ENCODE results near the gene KCTD3.

The KCTD3 gene

DNA sequence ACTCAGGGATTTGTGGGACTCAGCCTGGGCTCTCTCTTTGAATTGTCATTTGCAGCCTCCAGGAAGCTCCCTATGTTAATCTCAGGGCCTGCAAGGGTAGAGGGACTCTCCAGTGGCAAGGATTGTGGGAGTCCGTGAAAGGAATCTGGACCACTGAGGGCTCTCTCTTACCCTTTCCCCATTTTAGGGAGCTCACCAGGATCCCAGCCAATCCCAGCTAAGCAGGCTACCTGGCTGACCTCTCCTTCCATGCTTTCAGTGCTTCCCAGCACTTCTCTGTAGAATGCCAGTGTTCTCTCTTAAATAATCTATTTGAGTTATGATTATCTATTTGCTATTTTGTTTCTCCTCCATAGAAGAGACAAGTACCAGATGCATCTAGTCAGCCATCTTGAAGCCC, 9.6 kb upstream of the KCTD3 start:
- no peak for DNase-seq (ENCODE audit: low read depth)

DNA sequence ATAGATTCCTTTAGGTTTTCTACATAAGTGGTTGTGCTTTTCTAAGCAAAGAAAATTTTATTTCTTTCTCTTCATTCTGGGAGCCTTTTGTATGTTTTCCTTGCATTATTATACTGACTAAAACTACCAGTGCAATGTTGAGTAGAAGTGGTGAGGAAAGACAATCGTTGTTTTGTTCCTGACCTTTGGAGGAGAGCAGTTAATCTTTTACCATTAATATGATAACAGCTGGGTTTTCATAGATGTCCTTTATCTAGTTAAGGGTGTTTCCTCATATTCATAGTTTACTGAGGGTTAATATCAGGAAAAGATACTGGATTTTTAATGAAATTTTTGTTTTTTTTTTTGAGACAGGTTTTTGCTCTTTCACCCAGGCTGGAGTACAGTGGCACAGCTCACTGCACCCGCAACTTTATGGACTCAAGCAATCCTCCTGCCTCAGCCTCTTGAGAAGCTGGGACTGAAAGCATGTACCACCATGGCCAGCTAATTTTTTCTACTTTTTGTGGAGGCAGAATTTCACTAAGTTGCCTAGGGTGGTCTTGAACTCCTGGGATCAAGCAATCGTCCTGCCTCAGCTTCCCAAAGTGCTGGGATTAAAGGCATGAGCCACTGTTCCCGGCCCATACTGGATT, 9.0 kb upstream of the KCTD3 start:
- DNase-seq (ENCODE audit: low read depth) = no peak

DNA sequence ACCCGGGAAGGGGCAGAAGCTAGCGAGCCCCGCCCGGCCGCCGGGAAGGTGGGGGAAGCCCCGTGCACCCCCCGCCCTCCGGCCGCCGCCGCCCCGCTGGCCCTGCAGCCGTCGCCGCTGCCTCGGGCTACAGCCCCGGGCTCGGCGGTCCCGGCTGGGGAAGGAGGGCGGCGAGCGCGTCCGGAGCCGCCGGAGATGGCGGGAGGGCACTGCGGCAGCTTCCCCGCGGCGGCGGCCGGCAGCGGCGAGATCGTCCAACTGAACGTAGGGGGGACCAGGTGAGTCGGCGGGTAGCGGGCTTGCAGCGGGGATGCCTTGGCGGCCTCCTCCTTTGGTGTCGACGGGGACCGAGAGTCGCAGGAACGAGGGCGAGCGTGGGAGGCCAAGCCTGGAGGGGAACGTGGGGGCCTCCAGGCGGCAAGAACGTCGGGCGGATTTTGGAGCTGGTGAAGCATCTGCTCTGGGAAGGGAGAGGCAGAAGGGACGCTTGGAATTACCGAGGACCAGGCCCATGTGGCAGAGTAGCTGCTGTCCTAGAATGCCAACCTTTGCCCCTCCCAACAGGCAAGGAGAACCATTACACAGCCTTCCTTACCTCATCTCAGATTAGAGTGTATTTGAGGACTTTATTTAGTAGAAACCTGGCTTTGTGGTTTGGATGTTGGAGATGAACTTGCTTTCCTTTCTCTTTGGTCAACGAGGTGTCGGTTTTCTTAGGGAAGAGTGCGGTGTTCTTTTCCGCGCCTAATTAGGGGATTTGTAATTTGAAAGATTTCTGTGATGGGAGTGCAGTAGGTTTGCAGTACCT, 591 bp downstream of the KCTD3 start:
- DNase-seq (ENCODE audit: low read depth) = peak; percentile 29

DNA sequence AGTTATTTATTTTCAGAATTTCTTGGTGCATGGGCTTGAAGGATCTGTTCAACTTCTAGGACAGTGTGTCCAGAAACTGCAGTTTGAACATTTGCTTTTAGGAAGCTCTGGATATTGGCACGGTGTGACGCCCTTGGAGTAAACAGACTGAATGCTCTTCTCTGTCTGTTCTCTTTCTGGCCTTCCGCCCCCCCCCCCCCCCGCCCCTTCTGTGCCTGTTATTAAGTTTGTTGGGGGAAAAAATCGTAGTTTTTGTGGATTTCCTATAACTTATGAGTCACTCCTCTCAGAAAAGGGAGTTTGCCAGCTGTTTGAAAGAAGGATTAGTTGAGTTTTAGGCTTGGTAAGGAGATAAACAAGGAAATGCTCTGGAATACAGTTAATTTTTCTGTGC, 1.2 kb downstream of the KCTD3 start:
- no peak for DNase-seq (ENCODE audit: low read depth)

DNA sequence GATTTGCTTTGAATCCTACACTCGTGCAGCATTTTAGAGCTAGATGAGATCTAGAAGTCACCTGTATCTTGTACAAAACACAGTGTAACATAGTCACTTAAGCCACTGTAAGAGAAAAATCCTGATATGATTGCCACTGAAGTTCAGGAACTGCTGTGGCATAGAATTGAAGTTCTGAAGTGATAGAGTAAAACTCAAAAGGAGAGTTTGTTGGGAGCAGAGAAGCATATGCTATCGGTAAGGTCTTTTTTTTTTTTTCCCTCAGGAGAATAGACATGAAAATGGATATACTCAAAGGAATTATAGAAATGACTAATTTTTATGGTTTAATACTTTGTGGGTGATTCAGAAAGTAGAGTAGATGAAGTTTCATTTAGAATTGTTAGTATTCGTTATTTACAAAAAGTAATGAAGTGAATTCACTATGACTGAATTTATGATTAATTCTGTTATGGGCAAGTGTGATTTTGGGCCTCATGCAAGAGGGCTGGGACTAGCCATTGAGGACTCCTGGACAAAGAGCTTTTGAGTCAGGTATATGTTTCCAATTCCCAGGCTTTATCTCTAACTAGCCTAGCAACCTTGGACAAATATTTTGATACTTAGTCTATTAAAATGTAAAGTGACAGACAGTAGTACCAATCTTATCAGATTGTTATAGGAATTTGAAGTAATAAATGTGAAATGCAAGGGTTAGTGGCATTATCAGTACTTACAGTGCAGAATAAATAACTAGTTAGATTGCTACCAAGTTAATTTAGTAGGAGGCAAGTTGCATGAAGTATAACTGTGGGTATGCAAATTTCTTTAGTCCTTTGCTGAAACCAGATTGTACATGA, 3.1 kb downstream of the KCTD3 start:
- no peak for DNase-seq (ENCODE audit: low read depth)

DNA sequence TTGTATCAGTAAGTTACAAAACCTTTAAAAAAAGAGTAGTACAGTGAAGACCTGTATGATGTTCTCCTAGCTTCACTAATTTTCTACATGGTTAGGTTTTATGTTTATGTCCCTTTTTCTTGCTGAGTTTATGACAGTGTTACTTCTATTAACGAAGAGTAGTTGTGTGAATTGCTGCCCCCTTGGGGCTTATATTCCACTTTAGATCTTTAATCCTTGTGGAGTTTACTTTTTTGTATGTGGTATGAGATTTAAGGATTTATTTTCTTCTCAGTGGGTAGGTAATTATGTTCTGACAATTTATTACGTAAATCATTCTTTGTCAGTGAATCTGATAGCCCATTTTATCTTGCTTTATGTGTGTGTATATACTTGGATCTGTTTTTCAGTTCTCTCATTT, 14.8 kb downstream of the KCTD3 start:
- no peak for DNase-seq (ENCODE audit: low read depth)

DNA sequence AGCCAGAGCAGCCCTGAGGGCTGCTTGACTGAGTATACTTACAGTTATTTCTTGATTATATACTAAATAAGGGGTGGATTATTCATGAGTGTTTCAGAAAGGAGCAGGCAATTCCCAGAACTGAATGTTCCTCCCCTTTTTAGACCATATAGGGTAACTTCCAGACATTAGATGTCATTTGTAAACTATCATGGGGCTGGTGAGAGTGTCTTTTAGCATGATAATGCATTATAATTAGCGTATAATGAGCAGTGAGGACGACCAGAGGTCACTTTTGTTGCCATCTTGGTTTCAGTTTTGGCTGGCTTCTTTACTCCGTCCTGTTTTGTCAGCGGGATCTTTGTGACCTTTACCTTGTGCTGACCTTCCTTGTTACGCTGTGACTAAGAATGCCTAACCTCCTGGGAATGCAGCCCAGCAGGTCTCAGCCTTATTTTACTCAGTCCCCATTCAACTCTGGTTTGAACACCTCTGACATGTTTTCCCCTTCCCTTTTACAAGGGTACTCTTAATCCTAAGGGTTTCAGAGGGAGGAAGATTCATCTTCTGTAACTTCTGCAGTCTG, 16.2 kb downstream of the KCTD3 start:
- DNase-seq (ENCODE audit: low read depth) = no peak

DNA sequence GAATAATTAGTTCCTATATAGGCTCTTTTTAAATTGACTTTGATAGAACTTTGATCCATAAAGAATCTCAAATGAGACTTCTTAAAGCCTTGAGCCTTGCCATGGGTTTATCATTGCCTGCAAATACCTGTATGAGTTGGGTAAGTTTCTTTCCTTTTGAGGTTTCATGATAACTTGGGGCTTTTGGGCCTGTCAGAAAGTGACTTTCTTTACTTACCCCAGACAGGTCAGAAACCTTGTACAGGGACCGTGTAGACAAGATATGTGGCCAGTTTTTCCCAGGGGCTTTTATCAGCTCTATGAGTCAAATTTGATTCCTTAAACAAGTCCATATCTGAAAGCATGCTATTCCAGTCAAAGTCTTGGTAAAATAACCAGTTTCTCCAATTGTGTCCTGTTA, 17.3 kb downstream of the KCTD3 start:
- DNase-seq (ENCODE audit: low read depth) = no peak

DNA sequence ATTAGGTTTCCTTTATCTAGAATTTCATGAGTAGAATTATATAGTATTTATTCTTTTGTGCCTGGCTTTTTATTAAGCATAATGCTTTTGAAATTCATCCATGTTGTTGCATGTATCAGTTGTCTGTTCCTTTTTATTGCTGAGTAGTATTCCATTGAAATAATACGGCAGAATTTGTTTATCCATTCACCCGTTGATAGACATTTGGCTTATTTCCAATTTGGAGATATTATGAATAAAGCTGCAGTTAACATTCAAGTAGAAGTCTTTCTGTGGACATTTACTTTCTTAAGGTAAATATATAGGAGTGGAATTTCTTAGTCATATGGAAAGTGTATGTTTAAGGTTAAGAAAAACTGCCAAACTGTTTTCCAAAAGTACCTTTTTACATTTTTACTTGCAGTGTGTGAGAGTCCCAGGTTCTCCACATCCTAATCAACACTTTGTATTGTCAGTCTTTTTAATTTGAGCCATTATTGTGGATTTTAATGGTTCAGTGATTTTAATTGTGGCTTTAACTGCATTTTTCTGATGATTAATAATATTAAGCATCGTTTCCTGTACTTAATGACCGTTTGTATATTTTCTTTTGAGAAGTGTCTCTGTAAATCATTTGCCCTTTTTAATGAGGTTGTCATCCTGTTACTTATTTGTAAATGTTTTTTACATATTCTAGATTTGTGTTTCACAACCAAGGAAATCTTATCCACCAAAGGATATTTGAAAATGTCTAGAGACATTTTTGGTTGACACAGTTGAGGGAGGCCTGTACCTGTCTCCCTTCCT, 22.7 kb downstream of the KCTD3 start:
- no peak for DNase-seq (ENCODE audit: low read depth)

DNA sequence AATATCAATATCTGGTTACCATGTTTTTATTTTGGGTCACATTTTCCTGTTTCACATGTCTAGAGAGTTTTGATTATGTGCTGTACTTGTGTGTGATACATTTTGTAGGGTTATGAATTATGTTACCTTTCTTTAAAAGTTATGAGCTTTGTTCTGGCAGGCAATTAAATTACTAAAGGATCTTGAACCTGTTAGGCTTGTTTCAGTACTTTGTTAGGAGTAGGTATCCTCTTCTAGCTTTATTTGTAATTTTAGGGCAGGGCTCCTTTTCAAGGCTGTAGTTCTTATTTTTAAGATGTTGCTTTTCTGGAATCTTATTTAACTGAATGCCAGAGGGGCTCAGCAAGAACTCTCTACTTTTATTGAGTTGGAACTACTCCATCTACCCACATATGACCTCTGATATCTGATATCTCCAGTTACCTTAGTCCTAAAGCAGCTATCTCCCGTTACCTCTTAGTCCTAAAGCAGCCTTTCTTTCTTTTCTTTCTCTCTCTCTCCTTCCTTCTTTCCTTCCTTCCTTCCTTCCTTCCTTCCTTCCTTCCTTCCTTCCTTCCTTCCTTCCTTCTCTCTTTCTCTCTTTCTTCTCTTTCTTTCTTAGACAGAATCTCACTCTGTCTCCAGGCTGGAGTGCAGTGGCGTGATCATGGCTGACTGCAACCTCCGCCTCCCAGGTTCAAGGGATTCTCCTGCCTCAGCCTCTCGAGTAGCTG, 23.8 kb downstream of the KCTD3 start:
- DNase-seq (ENCODE audit: low read depth) = no peak

DNA sequence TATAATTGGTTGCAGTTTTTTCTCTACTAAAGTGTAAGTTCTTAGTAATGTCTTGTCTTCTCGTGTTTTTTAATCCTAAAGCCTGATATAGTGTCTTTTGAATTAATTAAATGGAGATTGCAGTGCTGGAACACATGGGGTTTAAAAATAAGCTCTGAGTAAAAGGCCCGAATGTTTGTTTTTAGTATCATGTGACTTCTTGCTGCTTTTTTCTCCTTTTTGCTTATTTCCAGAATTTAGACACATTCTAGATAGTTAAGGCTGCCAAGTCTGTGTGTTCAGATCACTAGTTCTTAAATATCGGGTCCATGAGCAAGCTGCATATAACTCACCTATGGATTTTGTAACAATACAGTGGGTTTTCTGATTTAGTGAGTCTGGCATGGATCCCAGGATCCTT, 27.5 kb downstream of the KCTD3 start:
- DNase-seq (ENCODE audit: low read depth) = no peak

DNA sequence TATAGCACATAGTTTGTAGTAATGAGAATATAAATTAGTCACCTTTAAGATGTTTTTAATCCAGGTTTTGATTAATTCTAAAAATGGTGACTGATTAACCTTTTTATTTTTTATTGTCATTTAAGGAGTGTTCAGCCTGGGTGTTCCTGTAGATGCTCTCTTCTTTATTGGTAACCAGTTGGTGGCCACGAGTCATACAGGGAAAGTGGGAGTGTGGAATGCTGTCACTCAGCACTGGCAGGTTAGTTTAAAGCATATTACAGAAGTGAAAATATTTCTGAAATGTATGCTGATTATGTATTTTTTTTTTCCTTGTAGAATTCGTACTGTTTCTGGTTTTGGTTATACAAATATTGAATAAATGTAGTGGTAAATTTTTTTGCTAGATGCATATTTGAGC, 28.1 kb downstream of the KCTD3 start:
- no peak for DNase-seq (ENCODE audit: low read depth)

DNA sequence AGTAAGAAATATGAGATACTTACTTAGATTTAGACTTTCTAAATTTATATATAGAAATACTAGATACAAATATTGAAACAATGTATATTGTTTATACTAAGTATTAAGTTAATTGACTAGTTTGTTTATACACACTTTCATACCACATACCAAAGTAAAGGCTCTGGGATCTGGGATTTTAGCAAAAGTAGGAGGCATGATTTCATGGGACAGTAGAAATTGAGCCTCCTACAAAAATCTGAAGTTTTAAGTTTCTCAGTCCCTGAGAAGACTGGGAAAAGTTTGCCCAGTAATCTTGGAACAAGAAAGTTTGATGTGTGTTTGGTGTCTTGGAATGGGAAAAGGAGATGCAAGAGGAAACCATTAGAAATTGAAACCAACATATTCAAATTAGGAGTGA, 30.9 kb downstream of the KCTD3 start:
- DNase-seq (ENCODE audit: low read depth) = no peak

DNA sequence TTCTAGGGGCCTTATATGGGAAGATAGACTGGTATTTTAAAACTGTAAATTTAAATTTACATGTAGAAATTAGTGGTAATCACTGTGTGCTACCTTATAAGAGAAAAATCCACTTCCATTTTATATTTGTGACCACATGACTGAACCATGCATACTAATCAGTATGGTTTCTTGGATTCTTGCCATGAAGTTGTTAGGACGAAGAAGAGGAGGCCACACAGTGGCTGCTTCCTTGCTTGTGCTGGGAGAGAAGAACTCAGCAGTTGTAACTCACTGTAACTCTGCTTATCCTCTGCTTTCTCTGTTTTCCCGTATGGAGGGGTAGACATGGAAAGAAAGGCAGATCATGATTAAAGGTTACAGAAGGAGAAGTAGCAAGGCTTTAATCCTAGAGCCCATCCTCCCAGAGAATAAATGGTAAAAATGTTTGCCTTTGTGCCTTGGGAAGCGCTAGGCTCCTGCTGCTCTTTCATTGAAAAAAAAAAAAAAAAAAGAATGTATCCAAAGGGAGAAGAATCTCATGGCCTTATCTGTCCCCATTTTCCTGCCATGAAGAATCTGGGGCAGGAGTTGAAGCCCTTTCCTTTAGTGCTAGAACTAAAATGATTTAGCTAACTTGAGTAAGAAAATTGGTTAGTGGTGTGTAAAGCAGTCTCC, 32.4 kb downstream of the KCTD3 start:
- DNase-seq (ENCODE audit: low read depth) = no peak

DNA sequence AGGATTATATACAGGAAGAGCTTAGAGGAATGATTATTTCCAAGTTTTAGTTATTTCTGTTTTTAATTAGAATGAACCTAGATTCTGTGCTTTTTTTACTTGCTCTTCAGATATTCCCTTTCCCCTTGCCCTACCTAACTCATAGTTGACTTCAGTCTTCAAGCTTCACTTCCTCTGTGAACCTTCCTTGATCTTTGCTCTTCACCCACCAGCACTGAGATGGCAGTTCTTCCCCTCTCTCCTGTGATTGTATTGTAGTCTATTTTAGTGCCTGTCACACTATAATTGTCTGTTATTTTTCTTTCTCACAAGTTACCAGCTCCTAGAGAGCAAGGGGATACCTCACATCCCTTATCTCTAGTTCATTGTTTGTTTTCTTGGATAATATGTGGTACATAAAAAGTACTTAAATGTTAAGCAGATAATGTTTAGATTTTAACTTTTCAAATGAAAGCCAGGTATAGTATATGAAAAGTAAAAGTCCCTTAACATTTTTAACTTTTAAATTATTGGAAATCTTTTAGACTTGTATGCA, 33.2 kb downstream of the KCTD3 start:
- no peak for DNase-seq (ENCODE audit: low read depth)

DNA sequence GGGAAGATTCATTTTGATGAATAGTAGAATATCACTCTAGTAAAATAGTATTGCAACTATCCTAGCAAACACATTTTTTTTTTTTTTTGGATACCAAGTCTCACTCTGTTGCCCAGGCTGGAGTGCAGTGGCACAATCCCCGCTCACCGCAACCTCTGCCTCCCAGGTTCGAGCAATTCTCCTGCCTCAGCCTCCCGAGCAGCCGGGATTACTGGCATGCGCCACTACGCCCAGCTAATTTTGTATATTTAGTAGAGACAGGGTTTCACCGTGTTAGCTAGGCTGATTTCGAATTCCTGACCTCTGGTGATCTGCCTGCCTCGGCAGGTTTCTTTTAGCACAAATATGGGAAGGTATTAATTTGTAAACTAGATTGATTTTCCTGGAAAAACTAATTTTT, 33.8 kb downstream of the KCTD3 start:
- DNase-seq (ENCODE audit: low read depth) = no peak

DNA sequence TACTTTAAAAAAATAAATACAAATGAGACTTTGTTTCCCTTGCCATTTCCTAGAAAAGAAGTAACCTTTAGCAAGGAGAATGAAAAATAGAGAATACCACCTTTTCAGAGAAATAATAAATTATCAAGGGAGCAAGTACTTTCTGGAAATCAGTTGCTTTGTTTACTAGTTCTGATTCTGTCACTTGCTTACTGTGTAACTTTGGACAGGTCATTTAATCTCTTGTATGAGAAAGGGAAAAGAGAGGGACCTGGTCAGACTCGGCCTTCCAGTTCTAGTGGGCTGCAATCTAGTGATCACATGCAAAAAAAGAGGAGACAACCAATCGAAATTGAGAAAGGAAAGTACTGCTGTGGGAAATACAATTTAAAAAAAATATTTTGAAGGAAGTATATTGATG, 34.2 kb downstream of the KCTD3 start:
- no peak for DNase-seq (ENCODE audit: low read depth)

DNA sequence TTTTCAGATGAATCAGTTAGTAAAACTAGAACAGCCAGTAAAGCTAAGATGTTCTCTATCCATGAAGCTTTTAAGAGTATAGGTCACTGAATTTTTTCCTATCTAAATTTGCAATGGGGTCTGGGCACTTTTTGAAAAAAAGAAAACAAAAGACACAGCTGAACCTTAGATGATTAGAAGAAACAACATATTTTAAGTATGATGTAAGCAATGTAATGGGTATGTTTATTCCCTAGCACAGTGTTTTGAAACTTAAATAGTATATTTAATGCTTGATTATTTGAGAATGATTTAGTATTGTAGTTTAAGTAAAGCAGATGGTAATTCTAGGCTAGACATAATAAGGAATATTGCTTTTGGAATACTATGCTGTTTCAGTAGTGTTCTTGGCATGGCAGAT, 36.2 kb downstream of the KCTD3 start:
- DNase-seq (ENCODE audit: low read depth) = no peak

DNA sequence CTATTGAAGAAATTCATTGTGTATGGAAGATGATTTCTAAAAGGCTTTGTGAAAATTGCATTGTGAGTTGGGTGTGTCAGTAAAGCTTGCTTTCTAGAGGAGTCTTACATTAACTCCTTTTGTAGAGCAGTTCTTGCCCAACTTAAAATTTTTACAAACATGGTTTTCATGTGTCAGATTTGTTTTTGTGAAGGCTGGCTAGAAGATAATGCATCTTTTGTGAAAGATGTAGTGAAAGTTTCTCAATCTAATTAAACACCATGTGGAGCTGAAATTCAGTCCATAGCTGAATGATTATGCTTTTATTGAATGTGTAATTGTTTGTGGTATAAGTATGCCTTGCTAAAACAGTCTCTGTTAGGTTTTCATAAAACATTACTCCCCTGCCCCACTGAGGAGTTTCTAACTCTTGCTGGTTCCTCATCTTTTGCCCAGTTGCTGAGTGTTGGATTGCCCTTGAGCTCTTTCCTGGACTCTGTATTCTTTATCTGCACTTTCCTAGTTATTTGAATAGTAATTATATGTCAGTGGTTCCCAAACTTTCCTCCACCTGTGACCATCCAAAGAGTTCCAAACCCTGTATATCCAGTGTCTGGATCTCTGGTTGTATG, 38.0 kb downstream of the KCTD3 start:
- no peak for DNase-seq (ENCODE audit: low read depth)

DNA sequence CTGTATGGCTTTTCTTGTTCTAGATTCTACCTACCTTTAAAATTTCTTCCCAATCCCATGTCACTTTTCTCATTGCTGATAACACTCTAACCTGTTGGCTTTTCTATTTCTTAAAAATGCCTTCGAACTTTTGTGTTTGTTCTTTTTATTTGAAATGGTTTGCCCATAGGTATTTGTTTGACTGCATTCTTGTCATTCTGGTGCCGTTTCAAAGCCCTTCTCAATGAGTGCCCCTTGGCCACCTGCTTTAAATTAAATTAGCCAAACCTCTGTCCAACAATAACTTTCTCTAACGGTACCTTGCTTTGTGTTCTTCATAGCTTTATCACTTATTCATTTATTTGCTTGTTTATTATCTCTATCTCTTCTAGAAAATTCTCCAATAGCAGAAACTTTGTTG, 38.9 kb downstream of the KCTD3 start:
- no peak for DNase-seq (ENCODE audit: low read depth)
